Measurements from ENCODE around the gene ITGA3. TPM values are rescaled to one million over a fixed set of nuclear protein-coding genes. Genes with fewer than 3 reads are reported as not detected.

ITGA3 gene
- total RNA-seq, 1 donor from 2014 or later, result 668 TPM

DNA sequence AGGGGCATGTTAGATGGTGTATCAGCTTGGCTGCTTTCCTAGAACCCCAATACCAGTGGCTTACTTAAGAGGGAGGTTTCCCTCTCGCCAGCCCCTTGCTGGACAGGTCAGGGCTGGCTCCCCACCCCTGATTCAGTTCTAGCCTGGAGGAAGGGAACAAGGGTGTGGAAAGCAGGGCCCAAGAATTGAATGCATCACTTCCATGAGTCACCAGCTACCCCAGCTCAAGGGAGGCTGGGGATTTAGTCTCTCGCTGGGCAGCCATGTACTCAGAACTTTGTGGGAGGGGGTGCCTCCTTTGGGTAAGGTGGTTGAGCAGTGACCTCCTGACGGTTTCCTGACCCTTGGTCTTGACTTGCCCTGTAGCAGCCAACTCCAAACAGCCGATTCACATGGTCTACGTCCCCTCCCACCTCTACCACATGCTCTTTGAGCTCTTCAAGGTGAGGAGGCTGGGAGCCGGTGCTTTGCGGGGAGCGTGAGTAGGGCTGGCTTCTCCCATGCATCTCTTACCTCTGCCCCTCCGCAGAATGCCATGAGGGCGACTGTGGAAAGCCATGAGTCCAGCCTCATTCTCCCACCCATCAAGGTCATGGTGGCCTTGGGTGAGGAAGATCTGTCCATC, 52.0 kb downstream of the ITGA3 start:
- no peak for DNase-seq (ENCODE audit: low read depth)
- TF ChIP-seq, protein P1, sequence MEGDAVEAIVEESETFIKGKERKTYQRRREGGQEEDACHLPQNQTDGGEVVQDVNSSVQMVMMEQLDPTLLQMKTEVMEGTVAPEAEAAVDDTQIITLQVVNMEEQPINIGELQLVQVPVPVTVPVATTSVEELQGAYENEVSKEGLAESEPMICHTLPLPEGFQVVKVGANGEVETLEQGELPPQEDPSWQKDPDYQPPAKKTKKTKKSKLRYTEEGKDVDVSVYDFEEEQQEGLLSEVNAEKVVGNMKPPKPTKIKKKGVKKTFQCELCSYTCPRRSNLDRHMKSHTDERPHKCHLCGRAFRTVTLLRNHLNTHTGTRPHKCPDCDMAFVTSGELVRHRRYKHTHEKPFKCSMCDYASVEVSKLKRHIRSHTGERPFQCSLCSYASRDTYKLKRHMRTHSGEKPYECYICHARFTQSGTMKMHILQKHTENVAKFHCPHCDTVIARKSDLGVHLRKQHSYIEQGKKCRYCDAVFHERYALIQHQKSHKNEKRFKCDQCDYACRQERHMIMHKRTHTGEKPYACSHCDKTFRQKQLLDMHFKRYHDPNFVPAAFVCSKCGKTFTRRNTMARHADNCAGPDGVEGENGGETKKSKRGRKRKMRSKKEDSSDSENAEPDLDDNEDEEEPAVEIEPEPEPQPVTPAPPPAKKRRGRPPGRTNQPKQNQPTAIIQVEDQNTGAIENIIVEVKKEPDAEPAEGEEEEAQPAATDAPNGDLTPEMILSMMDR (conservative IDR thresholded peaks at IDR 0.05; ENCODE audit: low read depth, low read length), result no peak
- H3K4me3 ChIP-seq (ENCODE audit: low read depth, low read length), result no peak overlapping the region

DNA sequence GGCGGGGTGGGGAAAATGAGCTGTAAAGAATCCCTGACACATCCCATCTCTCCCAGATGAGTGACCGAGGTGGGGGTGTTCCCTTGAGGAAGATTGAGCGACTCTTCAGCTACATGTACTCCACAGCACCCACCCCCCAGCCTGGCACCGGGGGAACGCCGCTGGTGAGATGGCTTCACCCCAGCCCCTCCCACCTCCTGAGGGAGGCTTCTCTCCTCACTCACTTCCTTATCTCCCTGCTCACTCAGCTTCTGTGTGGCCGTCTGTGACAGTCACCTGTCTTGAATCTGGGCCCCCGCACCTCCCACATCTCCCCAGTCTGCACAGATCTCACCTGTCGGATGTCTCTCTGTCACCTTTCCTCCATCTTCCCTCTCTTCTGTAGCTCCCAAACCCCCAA, 52.6 kb downstream of the ITGA3 start:
- no peak overlapping the region for H3K4me3 ChIP-seq (ENCODE audit: low read depth, low read length)
- TF ChIP-seq, protein P1 (conservative IDR thresholded peaks at IDR 0.05; ENCODE audit: low read depth, low read length), result no peak
- DNase-seq (ENCODE audit: low read depth), result no peak

DNA sequence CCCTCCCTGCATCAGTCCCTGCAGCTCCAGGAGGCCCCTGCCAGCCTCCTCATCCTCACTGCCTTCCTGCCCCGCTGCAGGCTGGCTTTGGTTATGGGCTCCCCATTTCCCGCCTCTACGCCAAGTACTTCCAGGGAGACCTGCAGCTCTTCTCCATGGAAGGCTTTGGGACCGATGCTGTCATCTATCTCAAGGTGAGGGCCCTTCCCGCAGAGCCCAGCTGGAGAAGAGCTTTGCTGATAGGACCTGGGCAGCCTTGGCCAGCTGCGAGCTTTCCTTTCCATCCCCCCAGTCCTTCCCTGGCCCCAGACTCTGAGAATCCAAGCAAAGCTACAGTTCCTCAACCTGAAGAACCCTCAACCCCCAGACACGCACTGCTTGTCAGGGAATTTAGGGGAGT, 53.3 kb downstream of the ITGA3 start:
- TF ChIP-seq, protein P1 (conservative IDR thresholded peaks at IDR 0.05; ENCODE audit: low read depth, low read length), result no peak
- no peak overlapping the region for H3K4me3 ChIP-seq (ENCODE audit: low read depth, low read length)
- no peak for DNase-seq (ENCODE audit: low read depth)

DNA sequence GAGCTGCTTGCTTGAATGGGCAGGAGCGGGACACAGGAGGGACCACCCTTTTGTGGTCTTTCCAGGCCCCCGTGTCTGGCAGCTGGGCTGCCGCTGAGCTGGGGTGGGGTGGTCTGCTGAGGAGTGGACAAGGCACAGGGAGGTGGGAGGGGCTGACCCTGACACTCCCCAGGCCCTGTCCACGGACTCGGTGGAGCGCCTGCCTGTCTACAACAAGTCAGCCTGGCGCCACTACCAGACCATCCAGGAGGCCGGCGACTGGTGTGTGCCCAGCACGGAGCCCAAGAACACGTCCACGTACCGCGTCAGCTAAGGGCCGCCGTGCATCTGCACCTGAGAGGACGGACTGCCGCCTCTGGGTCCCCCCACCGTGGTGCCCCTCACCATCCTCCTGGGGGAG, 53.9 kb downstream of the ITGA3 start:
- TF ChIP-seq, protein P1 (conservative IDR thresholded peaks at IDR 0.05; ENCODE audit: low read depth, low read length), result no peak
- H3K4me3 ChIP-seq (ENCODE audit: low read depth, low read length), result no peak overlapping the region
- DNase-seq (ENCODE audit: low read depth), result no peak

DNA sequence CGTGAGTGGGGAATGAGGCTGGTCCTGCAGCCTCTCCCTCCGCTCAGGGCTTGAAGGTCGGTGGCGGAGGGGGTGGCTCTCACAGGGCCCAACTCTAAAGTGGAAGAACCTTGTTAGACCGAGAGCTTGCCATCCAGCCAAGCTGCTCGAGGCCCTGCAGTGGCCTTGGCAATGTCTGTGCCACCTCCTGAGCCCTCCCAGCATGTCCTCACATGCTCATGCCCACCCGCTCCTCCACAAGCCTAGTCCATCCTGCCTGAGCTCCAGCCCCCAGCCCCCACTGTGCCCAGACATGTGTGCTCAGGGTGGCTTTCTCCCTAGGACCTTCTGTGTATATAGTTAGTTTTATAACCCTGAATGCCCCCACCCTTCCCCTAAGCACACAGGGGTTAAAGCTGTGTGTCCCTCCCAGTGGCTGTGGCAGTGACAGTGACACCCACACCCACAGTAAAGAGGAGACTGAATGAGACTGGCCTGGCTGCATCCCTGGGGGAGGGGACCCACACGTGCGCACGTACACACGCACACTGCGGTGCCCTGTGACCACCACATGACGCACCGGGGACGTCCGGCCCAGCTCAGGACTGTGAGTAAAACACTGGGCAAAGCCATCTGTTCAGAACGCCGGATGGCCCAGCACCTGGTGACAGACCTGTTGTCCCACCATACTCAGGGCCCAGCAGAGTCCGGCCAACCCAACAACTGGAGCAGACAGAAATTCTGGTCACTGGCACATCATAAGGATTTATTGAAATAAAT, 54.9 kb downstream of the ITGA3 start:
- TF ChIP-seq, protein P1 (conservative IDR thresholded peaks at IDR 0.05; ENCODE audit: low read depth, low read length), result no peak
- no peak overlapping the region for H3K4me3 ChIP-seq (ENCODE audit: low read depth, low read length)
- DNase-seq (ENCODE audit: low read depth), result no peak

DNA sequence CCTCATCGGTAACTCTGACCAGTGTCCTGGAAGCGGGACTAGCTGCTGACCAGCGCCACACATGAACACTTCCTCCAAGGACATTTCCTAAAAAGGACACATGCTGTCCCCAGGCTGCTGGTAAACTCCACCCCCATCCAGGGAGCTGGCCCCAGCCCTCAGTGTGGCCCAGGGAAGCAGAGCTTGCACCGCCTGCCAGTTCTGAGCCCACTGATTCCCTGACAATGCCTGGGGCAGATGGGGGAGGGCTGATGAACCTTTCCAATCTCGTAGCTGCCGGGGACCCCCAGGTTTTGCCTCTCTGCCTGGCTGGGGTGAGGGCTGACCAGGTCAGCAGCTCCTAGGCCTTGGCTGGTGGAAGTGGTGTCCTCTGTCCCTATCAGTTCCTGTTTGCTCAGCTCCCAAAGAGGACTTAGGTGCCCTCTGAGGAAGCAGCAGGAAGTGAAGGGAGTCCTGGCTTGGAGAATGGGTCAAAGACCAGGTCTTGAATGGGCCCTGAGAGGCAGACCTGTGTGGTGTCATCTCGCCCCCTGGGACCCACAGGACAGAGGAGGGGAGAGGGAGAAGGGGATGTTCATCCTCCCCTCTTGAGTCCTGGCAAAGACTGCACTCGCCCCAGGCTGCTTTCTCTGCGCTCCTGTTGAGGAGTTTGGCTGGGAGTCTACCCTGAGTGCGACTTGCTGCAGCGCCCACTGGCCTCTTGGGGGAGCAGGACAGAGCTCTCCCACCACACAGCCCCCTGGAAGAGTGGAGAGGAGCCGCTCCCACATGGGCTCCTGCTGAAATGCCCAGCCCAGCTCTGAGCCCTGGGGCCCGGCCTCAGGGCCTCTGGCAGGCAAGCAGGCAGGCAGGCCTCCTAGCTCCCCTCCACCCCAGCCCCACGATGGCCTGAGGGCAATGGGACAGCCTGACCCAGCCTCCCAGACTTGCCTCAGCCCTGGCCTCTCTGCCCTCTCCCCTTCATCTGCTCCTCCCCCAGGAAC, 56.1 kb downstream of the ITGA3 start:
- no peak overlapping the region for H3K4me3 ChIP-seq (ENCODE audit: low read depth, low read length)
- DNase-seq (ENCODE audit: low read depth), result no peak
- TF ChIP-seq, protein P1 (conservative IDR thresholded peaks at IDR 0.05; ENCODE audit: low read depth, low read length), result no peak
